Endothelial cell of umbilical vein (primary cell): ENCODE measurements around the gene FAM168B. TPM values are rescaled to one million over a fixed set of nuclear protein-coding genes. Genes with fewer than 3 reads are reported as not detected.

Experiments used
- BruUV-seq: library from RNA; stranded (reverse); fragments of 400-500 nt; replicated peaks from 2 replicates; lab custom pipeline; 2021; lab: Mats Ljungman, UMichigan
- CTCF ChIA-PET: fragments of 300-600, 350-600 bp; sonication (Branson Sonifier 250); formaldehyde crosslinking; loops from one replicate; lab custom pipeline; 2021; ENCODE audit warnings: antibody characterized with exemption, inconsistent platforms; lab: Charles Lee
- POLR2A ChIA-PET: fragments of 300-600, 350-600 bp; sonication (Branson Sonifier 250); formaldehyde crosslinking; loops from one replicate; lab custom pipeline; 2021; ENCODE audit warnings: antibody characterized with exemption, inconsistent platforms; lab: Charles Lee
- DNase-seq: peaks from one replicate; pipeline ENCODE4 v3.0.0-alpha.2; 2011; ENCODE audit warnings: low read depth, low spot score
- FAIRE-seq: peaks from 2 replicates; lab custom pipeline; 2011; peaks lifted over from hg19 to GRCh38; lab: Jason Lieb, UNC
- H2AFZ ChIP-seq: 2 replicates; pipeline ENCODE4 v1.6.0; 2012; ENCODE audit warnings: low read depth, low read length, control low read depth, inconsistent platforms
- H3K27ac ChIP-seq: 2 replicates; pipeline ENCODE4 v1.5.1; 2011; ENCODE audit warnings: low read depth, mild to moderate bottlenecking, control low read depth, low read length, moderate library complexity; ENCODE audit not compliant: insufficient read depth
- H3K27me3 ChIP-seq, 2 experiments: 2 replicates each; pipeline versions ENCODE4 v1.6.0 to v1.6.1; 2011; ENCODE audit warnings: low read length in 2 of 2, mixed read lengths in 1 of 2; ENCODE audit not compliant: control insufficient read depth in 2 of 2, insufficient read depth in 2 of 2
- H3K36me3 ChIP-seq, 2 experiments: 2 replicates in 1 of 2; 3 replicates in 1 of 2; pipeline ENCODE4 v1.5.1; 2011; ENCODE audit warnings: low read length in 2 of 2, mild to moderate bottlenecking in 1 of 2, moderate library complexity in 1 of 2; ENCODE audit not compliant: control insufficient read depth in 2 of 2, insufficient read depth in 2 of 2; ENCODE audit errors: extremely low read depth in 1 of 2
- H3K4me1 ChIP-seq: 3 replicates; pipeline ENCODE4 v1.5.1; 2011; ENCODE audit warnings: mild to moderate bottlenecking, low read length; ENCODE audit not compliant: control insufficient read depth, insufficient read depth; ENCODE audit errors: extremely low read depth
- H3K4me2 ChIP-seq: 2 replicates; pipeline ENCODE4 v1.6.1; 2011; ENCODE audit warnings: low read length, control low read depth, mixed read lengths; ENCODE audit not compliant: insufficient read depth
- H3K4me3 ChIP-seq, 3 experiments: fragments of 200-600 bp in 1 of 3; sonication (generic), shearing (Covaris generic) in 1 of 3; replicated peaks in 1 of 3; 2 replicates each; pipeline ENCODE4 v1.5.1; 2011 to 2016; ENCODE audit warnings: control low read depth in 3 of 3, low read length in 3 of 3, mild to moderate bottlenecking in 2 of 3, inconsistent platforms in 1 of 3, low read depth in 1 of 3, moderate library complexity in 1 of 3; ENCODE audit not compliant: insufficient read depth in 1 of 3
- H3K79me2 ChIP-seq: 2 replicates; pipeline ENCODE4 v1.6.0; 2012; ENCODE audit warnings: low read length, inconsistent platforms; ENCODE audit not compliant: control insufficient read depth, insufficient read depth
- H3K9ac ChIP-seq: replicated peaks from 2 replicates; pipeline ENCODE3; 2011; ENCODE audit warnings: low read length, control low read depth; ENCODE audit not compliant: insufficient read depth; ENCODE audit errors: extremely low read depth
- H3K9me1 ChIP-seq: replicated peaks from 3 replicates; pipeline ENCODE4 v1.6.0; 2011; ENCODE audit warnings: mild to moderate bottlenecking, low read length; ENCODE audit not compliant: control insufficient read depth, insufficient read depth; ENCODE audit errors: extremely low read depth
- H3K9me3 ChIP-seq: replicated peaks from 2 replicates; pipeline ENCODE4 v1.5.1; 2012; ENCODE audit warnings: low read length, inconsistent platforms; ENCODE audit not compliant: control insufficient read depth, insufficient read depth
- H4K20me1 ChIP-seq: replicated peaks from 2 replicates; pipeline ENCODE3; 2011; ENCODE audit warnings: mild to moderate bottlenecking, low read length; ENCODE audit not compliant: control insufficient read depth, insufficient read depth; ENCODE audit errors: extremely low read depth
- CTCF ChIP-seq, 2 donors: IDR thresholded peaks; 1 replicate in 1 of 2; 2 replicates in 1 of 2; pipeline ENCODE4 v1.5.1; 2011; ENCODE audit warnings: low read length in 2 of 2, mild to moderate bottlenecking in 2 of 2, moderate library complexity in 2 of 2, control low read depth in 1 of 2, inconsistent platforms in 1 of 2, low read depth in 1 of 2; ENCODE audit not compliant: insufficient read depth in 1 of 2; ENCODE audit errors: extremely low read depth in 1 of 2
- EZH2 ChIP-seq: IDR thresholded peaks from 2 replicates; pipeline ENCODE4 v1.6.1; 2012; ENCODE audit warnings: borderline replicate concordance, low read depth, mild to moderate bottlenecking, moderate library complexity, low read length, inconsistent platforms; ENCODE audit not compliant: severe bottlenecking
- FOS ChIP-seq: IDR thresholded peaks from 2 replicates; pipeline ENCODE4 v1.6.1; 2011; ENCODE audit warnings: mild to moderate bottlenecking, low read length, moderate library complexity, borderline replicate concordance; ENCODE audit not compliant: insufficient read depth
- GATA2 ChIP-seq: IDR thresholded peaks from 2 replicates; pipeline ENCODE4 v1.7.0; 2011; ENCODE audit warnings: low read depth, mild to moderate bottlenecking, moderate library complexity, mixed read lengths, low read length; ENCODE audit not compliant: insufficient read length, insufficient read depth
- JUN ChIP-seq: IDR thresholded peaks from 2 replicates; pipeline ENCODE4 v1.6.1; 2011; ENCODE audit warnings: borderline replicate concordance, low read depth; ENCODE audit not compliant: insufficient read length, insufficient read depth
- MYC ChIP-seq: IDR thresholded peaks from one replicate; pipeline ENCODE4 v1.6.1; 2011; ENCODE audit warnings: mild to moderate bottlenecking, low read depth, low read length
- POLR2A ChIP-seq: IDR thresholded peaks from 2 replicates; pipeline ENCODE4 v1.6.1; 2012; ENCODE audit warnings: low read depth, mild to moderate bottlenecking, control low read depth, low read length
- POLR2AphosphoS5 ChIP-seq: IDR thresholded peaks from 2 replicates; pipeline ENCODE4 v1.6.1; 2012; ENCODE audit warnings: low read depth, mild to moderate bottlenecking, control low read depth, low read length, moderate library complexity; ENCODE audit not compliant: insufficient read depth
- dilution Hi-C: fragments of 300-500 bp; cut with MboI; formaldehyde crosslinking; loops from one replicate; pipeline ENCODE4 v1.15.0; 2019; ENCODE audit warnings: low sequenced_read_pairs; ENCODE audit not compliant: extremely low pct_ligation_motif_present
- intact Hi-C: fragments of 100-400 bp; cut with micrococcal nuclease; formaldehyde crosslinking; loops from one replicate; pipeline ENCODE4 v1.10.0; 2022
- polyA plus RNA-seq, 4 experiments: library from polyadenylated mRNA; depleted of rRNA in 3 of 4; stranded (reverse) in 3 of 4; unstranded in 1 of 4; fragments of >200 nt; gene quantifications; 2 replicates each; pipeline versions ENCODE4 v1.2.1 to v1.2.3, GENCODE V29; 2011 to 2012; ENCODE audit warnings: missing spikeins in 1 of 4
- total RNA-seq: library from RNA; stranded (reverse); gene quantifications from 2 replicates; pipeline ENCODE4 v1.2.3, GENCODE V29; 2021
- TF ChIP-seq, protein P1 (sequence below): IDR thresholded peaks from 2 replicates; pipeline ENCODE4 v1.6.1; 2011; ENCODE audit not compliant: insufficient read depth, insufficient read length

Gene FAM168B
- total and polyA plus RNA-seq, 2 donors (not counting 3 experiments of a cell fraction or from before 2014, with no cell fraction given) = 109 to 183 TPM

GRCh38 chr2:131067465-131068125, 25.7 kb downstream of the FAM168B start:
- dilution Hi-C loops (no loop called here), intact Hi-C loops (no loop called here)
- Histone ChIP-seq H3K4me3 (no peak overlapping the region), H3K4me2 (no peak overlapping the region), H3K27ac (no peak overlapping the region), H3K79me2 (peaks cover 78% of the 10 kb centered on the region), H4K20me1 (peaks cover 5% of the 10 kb centered on the region), H3K27me3 (no peaks in the 10 kb centered on the region), H2AFZ (no peak overlapping the region), H3K9ac (no peak overlapping the region), H3K4me1 (no peaks in the 10 kb centered on the region), H3K9me3 (no peaks in the 10 kb centered on the region), H3K9me1 (no peaks in the 10 kb centered on the region), H3K36me3 (peaks cover 8 to 14% of the 10 kb centered on the region in 2 experiments)
- CTCF ChIA-PET = interaction anchor here (0.7 kb wide), 1 partner anchor 86 kb away, joined by 3 read pairs; no protein-coding TSS in a partner anchor
- TF ChIP-seq GATA2 (no peak), MYC (no peak), POLR2A (no peak), JUN (no peak), POLR2AphosphoS5 (no peak), EZH2 (no peak), CTCF (IDR thresholded peaks at IDR 0.05; ENCODE audit: extremely low read depth in 1 of 2, insufficient read depth in 1 of 2, low read depth in 1 of 2, low read length in 2 of 2) (no peak), FOS (no peak)
- TF ChIP-seq, protein P1, sequence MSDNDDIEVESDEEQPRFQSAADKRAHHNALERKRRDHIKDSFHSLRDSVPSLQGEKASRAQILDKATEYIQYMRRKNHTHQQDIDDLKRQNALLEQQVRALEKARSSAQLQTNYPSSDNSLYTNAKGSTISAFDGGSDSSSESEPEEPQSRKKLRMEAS = no peak
- FAIRE-seq = no peak
- DNase-seq = no peak
- POLR2A ChIA-PET = no interaction called here
- no TSS peak for BruUV-seq
